ENCODE results near the gene OSBP2.
"Not testable (repeated sequence)": the region's sequence is repeated elsewhere in the genome, so short reads cannot be mapped to it uniquely, and the experiment has no call there.

The OSBP2 gene

DNA sequence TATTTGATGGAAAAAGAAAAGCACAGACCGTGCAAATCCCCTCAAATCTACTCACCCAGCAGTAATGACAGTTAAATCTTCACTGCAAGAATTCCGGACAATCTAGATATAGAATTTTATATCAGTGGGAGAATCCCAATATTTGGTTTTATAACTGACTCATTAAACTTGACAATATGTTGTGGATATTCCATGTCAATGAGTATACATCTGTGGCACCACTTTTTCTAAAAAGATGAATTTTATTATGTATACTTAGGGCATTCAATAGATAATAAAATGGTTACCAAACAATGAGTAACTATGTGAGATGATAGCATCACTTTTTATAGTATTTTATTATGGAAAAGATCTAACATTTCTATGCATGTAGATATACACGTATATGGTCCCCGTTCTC lies 79.9 kb downstream of the OSBP2 start:
- H3K79me2 ChIP-seq (ENCODE audit: low read length) = no peaks in the 10 kb centered on the region
- no peaks in the 10 kb centered on the region for H3K9me3 ChIP-seq (ENCODE audit: insufficient read depth, low read length)
- H4K20me1 ChIP-seq (ENCODE audit: insufficient read depth, low read length) = no peaks in the 10 kb centered on the region
- H3K27me3 ChIP-seq (ENCODE audit: low read depth, low read length) = no peaks in the 10 kb centered on the region
- H3K36me3 ChIP-seq (replicated peaks; ENCODE audit: low read depth, low read length) = no peaks in the 10 kb centered on the region
- TF ChIP-seq EZH2phosphoT487 (IDR thresholded peaks at IDR 0.05; ENCODE audit: low read depth) = no peak
- TF ChIP-seq, protein P1, sequence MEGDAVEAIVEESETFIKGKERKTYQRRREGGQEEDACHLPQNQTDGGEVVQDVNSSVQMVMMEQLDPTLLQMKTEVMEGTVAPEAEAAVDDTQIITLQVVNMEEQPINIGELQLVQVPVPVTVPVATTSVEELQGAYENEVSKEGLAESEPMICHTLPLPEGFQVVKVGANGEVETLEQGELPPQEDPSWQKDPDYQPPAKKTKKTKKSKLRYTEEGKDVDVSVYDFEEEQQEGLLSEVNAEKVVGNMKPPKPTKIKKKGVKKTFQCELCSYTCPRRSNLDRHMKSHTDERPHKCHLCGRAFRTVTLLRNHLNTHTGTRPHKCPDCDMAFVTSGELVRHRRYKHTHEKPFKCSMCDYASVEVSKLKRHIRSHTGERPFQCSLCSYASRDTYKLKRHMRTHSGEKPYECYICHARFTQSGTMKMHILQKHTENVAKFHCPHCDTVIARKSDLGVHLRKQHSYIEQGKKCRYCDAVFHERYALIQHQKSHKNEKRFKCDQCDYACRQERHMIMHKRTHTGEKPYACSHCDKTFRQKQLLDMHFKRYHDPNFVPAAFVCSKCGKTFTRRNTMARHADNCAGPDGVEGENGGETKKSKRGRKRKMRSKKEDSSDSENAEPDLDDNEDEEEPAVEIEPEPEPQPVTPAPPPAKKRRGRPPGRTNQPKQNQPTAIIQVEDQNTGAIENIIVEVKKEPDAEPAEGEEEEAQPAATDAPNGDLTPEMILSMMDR (IDR thresholded peaks at IDR 0.05; ENCODE audit: low read depth, low read length) = no peak
- H3K4me3 ChIP-seq (ENCODE audit: low read length) = no peak overlapping the region
- H2AFZ ChIP-seq (ENCODE audit: low read depth, low read length) = no peak overlapping the region
- H3K4me2 ChIP-seq (ENCODE audit: low read length) = no peak overlapping the region
- H3K4me1 ChIP-seq (ENCODE audit: low read length) = peaks cover 7% of the 10 kb centered on the region
- no peak overlapping the region for H3K27ac ChIP-seq (ENCODE audit: low read length)
- no peak overlapping the region for H3K9ac ChIP-seq (ENCODE audit: low read length)

DNA sequence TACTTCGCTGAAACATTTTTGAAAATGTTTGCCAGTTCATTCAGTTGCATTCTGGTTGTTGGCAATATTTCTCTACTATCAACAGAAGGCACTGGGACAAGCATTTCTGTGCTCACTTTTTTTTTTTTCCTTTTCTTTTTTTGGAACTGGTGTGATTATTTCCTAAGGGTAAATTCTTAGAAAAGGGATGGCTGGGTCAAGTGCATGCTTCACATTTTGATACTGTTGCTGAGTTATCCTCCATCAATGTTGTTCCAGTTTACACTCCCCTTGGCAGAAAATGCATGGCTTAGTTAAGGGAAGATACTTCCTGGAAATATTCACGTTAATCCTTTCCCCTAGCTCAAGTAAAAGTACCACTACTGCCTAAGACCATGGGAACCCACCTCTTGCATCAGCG lies 81.8 kb downstream of the OSBP2 start:
- Histone ChIP-seq H3K27ac (ENCODE audit: low read length) (no peak overlapping the region), H2AFZ (ENCODE audit: low read depth, low read length) (no peak overlapping the region), H3K36me3 (replicated peaks; ENCODE audit: low read depth, low read length) (no peaks in the 10 kb centered on the region), H3K9ac (ENCODE audit: low read length) (no peak overlapping the region), H3K4me1 (ENCODE audit: low read length) (no peaks in the 10 kb centered on the region), H3K4me2 (ENCODE audit: low read length) (no peak overlapping the region), H3K9me3 (ENCODE audit: insufficient read depth, low read length) (no peaks in the 10 kb centered on the region), H3K79me2 (ENCODE audit: low read length) (no peaks in the 10 kb centered on the region), H3K27me3 (ENCODE audit: low read depth, low read length) (no peaks in the 10 kb centered on the region), H4K20me1 (ENCODE audit: insufficient read depth, low read length) (no peaks in the 10 kb centered on the region), H3K4me3 (ENCODE audit: low read length) (no peak overlapping the region)
- TF ChIP-seq EZH2phosphoT487 (IDR thresholded peaks at IDR 0.05; ENCODE audit: low read depth) = no peak
- TF ChIP-seq, protein P1 (IDR thresholded peaks at IDR 0.05; ENCODE audit: low read depth, low read length) = no peak

DNA sequence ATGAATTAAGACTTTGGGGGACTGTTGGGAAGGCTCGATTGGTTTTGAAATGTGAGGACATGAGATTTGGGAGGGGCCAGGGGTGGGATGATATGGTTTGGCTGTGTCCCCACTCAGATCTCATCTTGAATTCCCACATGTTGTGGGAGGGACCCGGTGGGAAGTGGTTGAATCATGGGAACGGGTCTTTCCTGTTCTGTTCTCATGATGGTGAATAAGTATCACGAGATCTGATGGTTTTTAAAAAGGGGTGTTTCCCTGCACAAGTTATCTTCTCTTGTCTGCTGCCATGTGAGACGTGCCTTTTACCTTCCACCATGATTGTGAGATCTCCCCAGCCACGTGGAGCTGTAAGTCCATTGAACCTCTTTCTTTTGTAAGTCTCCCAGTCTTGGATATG lies 82.5 kb downstream of the OSBP2 start:
- H3K27ac ChIP-seq (ENCODE audit: low read length); H3K27me3 ChIP-seq (ENCODE audit: low read depth, low read length); H3K9me3 ChIP-seq (ENCODE audit: insufficient read depth, low read length); H2AFZ ChIP-seq (ENCODE audit: low read depth, low read length); H3K79me2 ChIP-seq (ENCODE audit: low read length); H4K20me1 ChIP-seq (ENCODE audit: insufficient read depth, low read length); H3K4me2 ChIP-seq (ENCODE audit: low read length); H3K4me1 ChIP-seq (ENCODE audit: low read length); H3K36me3 ChIP-seq (replicated peaks; ENCODE audit: low read depth, low read length); H3K4me3 ChIP-seq (ENCODE audit: low read length); H3K9ac ChIP-seq (ENCODE audit: low read length): not testable (repeated sequence)

DNA sequence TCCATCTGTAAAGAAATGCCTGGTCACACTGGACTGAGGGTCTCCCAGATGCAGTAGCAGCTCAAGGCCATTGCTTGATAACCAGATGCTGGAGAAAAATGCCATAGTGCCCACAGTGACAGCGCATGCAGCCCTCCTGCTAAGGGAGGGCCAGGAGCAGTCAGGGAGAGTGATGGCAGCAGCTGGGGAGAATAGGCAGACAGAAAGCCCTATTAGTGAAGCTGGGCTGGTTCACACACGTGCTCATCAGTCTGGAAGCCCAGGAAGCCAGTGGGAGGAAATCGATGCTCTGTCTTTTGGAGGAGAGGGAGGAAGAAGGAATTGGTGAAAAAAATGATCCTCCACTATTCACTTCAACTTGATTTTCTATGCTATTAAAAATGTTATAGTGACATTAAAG lies 82.9 kb downstream of the OSBP2 start:
- no peak overlapping the region for H3K4me3 ChIP-seq (ENCODE audit: low read length)
- TF ChIP-seq, protein P1 (IDR thresholded peaks at IDR 0.05; ENCODE audit: low read depth, low read length) = no peak
- no peak for TF ChIP-seq EZH2phosphoT487 (IDR thresholded peaks at IDR 0.05; ENCODE audit: low read depth)
- H3K9ac ChIP-seq (ENCODE audit: low read length) = no peak overlapping the region
- no peaks in the 10 kb centered on the region for H3K36me3 ChIP-seq (replicated peaks; ENCODE audit: low read depth, low read length)
- H4K20me1 ChIP-seq (ENCODE audit: insufficient read depth, low read length) = no peaks in the 10 kb centered on the region
- H3K4me2 ChIP-seq (ENCODE audit: low read length) = no peak overlapping the region
- H3K9me3 ChIP-seq (ENCODE audit: insufficient read depth, low read length) = no peaks in the 10 kb centered on the region
- H2AFZ ChIP-seq (ENCODE audit: low read depth, low read length) = no peak overlapping the region
- H3K79me2 ChIP-seq (ENCODE audit: low read length) = no peaks in the 10 kb centered on the region
- no peaks in the 10 kb centered on the region for H3K27me3 ChIP-seq (ENCODE audit: low read depth, low read length)
- no peaks in the 10 kb centered on the region for H3K4me1 ChIP-seq (ENCODE audit: low read length)
- H3K27ac ChIP-seq (ENCODE audit: low read length) = no peak overlapping the region

DNA sequence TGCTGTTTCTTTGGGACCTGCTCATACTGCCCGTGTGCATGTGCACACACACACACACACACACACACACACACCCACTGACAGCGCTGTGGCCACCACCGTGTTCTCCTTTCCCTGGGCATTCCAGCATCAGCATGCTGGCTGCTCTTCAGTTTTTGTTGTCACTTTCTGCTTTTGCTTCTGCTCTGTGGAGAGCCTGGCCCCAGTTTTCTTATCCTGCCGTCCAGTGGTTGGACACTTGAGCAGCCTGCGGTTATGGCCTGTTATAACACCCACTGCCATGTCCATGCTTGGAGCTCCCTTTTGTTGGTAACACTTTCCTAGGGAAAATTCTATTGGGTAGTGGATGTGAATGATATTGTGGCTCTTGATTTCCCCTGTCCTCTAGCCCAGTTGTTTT lies 83.6 kb downstream of the OSBP2 start:
- Histone ChIP-seq H3K79me2 (ENCODE audit: low read length) (no peaks in the 10 kb centered on the region), H4K20me1 (ENCODE audit: insufficient read depth, low read length) (no peaks in the 10 kb centered on the region), H3K27ac (ENCODE audit: low read length) (no peak overlapping the region), H3K36me3 (replicated peaks; ENCODE audit: low read depth, low read length) (no peaks in the 10 kb centered on the region), H3K9me3 (ENCODE audit: insufficient read depth, low read length) (no peaks in the 10 kb centered on the region), H3K4me1 (ENCODE audit: low read length) (no peaks in the 10 kb centered on the region), H3K4me3 (ENCODE audit: low read length) (no peak overlapping the region), H3K27me3 (ENCODE audit: low read depth, low read length) (no peaks in the 10 kb centered on the region), H2AFZ (ENCODE audit: low read depth, low read length) (no peak overlapping the region), H3K4me2 (ENCODE audit: low read length) (no peak overlapping the region), H3K9ac (ENCODE audit: low read length) (no peak overlapping the region)
- no peak for TF ChIP-seq EZH2phosphoT487 (IDR thresholded peaks at IDR 0.05; ENCODE audit: low read depth)
- TF ChIP-seq, protein P1 (IDR thresholded peaks at IDR 0.05; ENCODE audit: low read depth, low read length) = no peak

All from OCI-LY3 (cell line).